ENCODE measurements around the gene ZNF592.

ZNF592 gene

DNA sequence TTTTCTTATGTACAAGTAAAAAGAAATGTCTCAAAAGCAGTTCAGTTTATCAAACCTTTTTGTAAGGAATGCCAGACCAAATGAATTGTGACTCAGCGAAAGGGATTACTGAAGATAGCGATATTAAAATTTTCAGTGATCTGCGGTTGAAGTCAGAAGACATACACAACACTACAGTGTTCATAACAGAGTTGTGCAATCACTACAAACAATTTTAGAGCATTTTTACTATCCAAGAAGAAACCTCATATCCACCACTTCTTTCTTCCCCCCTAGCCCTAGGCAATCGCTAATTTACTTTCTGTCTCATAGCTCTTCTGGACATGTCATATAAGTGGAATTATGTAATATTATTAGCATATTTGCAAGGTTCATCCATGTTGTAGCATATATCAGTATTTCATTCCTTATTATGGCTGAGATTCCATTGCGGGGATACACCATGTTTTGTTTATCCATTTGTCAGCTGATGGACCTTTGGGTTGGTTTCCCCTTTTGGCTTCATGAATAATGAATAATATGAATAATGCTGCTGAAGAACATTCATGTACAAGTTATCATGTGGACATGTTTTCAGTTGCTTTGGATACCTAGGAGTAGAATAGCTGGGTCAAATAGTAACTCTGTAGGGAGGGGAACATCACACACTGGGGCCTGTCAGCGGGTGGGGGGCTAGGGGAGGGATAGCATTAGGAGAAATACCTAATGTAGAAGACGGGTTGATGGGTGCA, 45.2 kb downstream of the ZNF592 start (continued):
- TF ChIP-seq, protein P1, sequence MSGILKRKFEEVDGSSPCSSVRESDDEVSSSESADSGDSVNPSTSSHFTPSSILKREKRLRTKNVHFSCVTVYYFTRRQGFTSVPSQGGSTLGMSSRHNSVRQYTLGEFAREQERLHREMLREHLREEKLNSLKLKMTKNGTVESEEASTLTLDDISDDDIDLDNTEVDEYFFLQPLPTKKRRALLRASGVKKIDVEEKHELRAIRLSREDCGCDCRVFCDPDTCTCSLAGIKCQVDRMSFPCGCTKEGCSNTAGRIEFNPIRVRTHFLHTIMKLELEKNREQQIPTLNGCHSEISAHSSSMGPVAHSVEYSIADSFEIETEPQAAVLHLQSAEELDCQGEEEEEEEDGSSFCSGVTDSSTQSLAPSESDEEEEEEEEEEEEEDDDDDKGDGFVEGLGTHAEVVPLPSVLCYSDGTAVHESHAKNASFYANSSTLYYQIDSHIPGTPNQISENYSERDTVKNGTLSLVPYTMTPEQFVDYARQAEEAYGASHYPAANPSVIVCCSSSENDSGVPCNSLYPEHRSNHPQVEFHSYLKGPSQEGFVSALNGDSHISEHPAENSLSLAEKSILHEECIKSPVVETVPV (CRISPR knock-in tag; IDR thresholded peaks at IDR 0.05) = no peak
- TF ChIP-seq ZFP3 (CRISPR knock-in tag; IDR thresholded peaks at IDR 0.05) (no peak), RARB (CRISPR knock-in tag; IDR thresholded peaks at IDR 0.05) (no peak)

DNA sequence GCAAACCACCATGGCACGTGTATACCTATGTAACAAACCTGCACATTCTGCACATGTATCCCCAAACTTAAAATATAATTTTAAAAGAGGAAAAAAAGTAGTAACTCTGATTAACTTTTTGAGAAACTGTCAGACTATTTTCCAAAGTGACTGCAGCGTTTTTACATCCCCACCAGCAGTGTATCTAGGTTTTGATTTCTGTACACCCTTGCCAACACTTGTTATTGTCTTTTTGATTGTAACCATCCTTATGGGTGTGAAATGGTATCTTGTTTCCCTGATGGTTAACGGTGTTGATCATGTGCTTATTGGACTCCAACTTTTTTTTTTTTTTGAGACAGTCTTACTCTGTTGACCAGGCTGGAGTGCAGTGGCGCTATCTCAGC, 45.8 kb downstream of the ZNF592 start:
- ATAC-seq = no peak
- TF ChIP-seq, protein P2, sequence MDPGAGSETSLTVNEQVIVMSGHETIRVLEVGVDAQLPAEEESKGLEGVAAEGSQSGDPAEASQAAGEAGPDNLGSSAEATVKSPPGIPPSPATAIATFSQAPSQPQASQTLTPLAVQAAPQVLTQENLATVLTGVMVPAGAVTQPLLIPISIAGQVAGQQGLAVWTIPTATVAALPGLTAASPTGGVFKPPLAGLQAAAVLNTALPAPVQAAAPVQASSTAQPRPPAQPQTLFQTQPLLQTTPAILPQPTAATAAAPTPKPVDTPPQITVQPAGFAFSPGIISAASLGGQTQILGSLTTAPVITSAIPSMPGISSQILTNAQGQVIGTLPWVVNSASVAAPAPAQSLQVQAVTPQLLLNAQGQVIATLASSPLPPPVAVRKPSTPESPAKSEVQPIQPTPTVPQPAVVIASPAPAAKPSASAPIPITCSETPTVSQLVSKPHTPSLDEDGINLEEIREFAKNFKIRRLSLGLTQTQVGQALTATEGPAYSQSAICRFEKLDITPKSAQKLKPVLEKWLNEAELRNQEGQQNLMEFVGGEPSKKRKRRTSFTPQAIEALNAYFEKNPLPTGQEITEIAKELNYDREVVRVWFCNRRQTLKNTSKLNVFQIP (CRISPR knock-in tag; IDR thresholded peaks at IDR 0.05; ENCODE audit: borderline replicate concordance, low read depth) = no peak
- TF ChIP-seq RARB (CRISPR knock-in tag; IDR thresholded peaks at IDR 0.05) (no peak), ESRRG (CRISPR knock-in tag; IDR thresholded peaks at IDR 0.05) (no peak), TCF4 (CRISPR knock-in tag; IDR thresholded peaks at IDR 0.05; ENCODE audit: borderline replicate concordance) (no peak), ZFP3 (CRISPR knock-in tag; IDR thresholded peaks at IDR 0.05) (no peak), ARNTL (CRISPR knock-in tag; IDR thresholded peaks at IDR 0.05; ENCODE audit: borderline replicate concordance, low read depth) (no peak), ZFP30 (CRISPR knock-in tag; IDR thresholded peaks at IDR 0.05) (no peak), ISL1 (CRISPR knock-in tag; IDR thresholded peaks at IDR 0.05) (no peak), GLIS3 (CRISPR knock-in tag; IDR thresholded peaks at IDR 0.05) (no peak), SNAI2 (CRISPR knock-in tag; IDR thresholded peaks at IDR 0.05) (no peak), ZC3H10 (CRISPR knock-in tag; IDR thresholded peaks at IDR 0.05) (no peak), ZNF70 (CRISPR knock-in tag; IDR thresholded peaks at IDR 0.05) (no peak)
- TF ChIP-seq, protein P1 (CRISPR knock-in tag; IDR thresholded peaks at IDR 0.05) = no peak
- TF ChIP-seq, protein P3, sequence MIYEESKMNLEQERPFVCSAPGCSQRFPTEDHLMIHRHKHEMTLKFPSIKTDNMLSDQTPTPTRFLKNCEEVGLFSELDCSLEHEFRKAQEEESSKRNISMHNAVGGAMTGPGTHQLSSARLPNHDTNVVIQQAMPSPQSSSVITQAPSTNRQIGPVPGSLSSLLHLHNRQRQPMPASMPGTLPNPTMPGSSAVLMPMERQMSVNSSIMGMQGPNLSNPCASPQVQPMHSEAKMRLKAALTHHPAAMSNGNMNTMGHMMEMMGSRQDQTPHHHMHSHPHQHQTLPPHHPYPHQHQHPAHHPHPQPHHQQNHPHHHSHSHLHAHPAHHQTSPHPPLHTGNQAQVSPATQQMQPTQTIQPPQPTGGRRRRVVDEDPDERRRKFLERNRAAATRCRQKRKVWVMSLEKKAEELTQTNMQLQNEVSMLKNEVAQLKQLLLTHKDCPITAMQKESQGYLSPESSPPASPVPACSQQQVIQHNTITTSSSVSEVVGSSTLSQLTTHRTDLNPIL (CRISPR knock-in tag; IDR thresholded peaks at IDR 0.05; ENCODE audit: low read depth) = no peak

DNA sequence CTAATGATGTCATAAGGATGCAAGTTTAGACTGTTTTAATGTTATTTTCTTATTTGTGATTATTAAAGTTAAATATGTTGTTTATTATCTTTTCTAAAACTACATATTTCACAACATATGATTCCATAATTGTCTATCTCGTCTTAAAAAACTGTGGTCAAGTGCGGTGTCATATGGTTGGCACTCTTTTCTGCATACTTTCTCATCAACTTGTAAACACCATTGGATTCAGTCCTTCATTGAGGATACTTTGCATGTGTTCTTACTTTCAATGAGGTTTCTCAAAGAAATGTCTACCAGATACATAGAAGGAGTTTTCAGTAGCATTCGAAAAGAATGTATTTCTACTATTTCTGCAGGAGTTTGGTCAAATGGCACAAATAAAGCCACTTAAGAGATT, 46.8 kb downstream of the ZNF592 start:
- ATAC-seq = no peak
- TF ChIP-seq ZFP3 (CRISPR knock-in tag; IDR thresholded peaks at IDR 0.05) (no peak), ESRRG (CRISPR knock-in tag; IDR thresholded peaks at IDR 0.05) (no peak), ZFP30 (CRISPR knock-in tag; IDR thresholded peaks at IDR 0.05) (no peak), PPARA (CRISPR knock-in tag; IDR thresholded peaks at IDR 0.05; ENCODE audit: borderline replicate concordance) (no peak), SNAI2 (CRISPR knock-in tag; IDR thresholded peaks at IDR 0.05) (no peak), BACH2 (CRISPR knock-in tag; IDR thresholded peaks at IDR 0.05; ENCODE audit: borderline replicate concordance) (no peak)
- TF ChIP-seq, protein P2 (CRISPR knock-in tag; IDR thresholded peaks at IDR 0.05; ENCODE audit: borderline replicate concordance, low read depth) = no peak

DNA sequence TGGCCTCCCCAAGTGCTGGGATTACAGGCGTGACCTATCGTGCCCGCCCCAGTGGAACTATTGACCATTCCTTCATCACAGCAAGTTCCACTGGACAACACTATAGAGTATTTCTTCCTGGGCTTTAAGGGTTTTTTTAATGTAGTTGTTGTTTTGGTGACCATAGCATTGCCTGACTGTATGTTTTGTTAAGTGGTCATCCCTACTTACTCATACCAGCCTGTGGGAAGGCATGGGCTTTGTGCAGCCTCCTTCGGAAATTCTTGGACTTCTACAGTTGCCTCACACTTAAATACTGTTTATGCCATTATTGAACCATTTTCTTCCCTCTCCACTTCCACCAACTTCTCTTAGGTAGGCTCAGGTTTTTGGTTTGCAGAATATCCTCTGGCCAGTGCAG, 48.8 kb downstream of the ZNF592 start:
- TF ChIP-seq CSDC2 (CRISPR knock-in tag; IDR thresholded peaks at IDR 0.05) (no peak), GLIS3 (CRISPR knock-in tag; IDR thresholded peaks at IDR 0.05) (no peak), PPARA (CRISPR knock-in tag; IDR thresholded peaks at IDR 0.05; ENCODE audit: borderline replicate concordance) (no peak), ARNTL (CRISPR knock-in tag; IDR thresholded peaks at IDR 0.05; ENCODE audit: borderline replicate concordance, low read depth) (no peak)
- ATAC-seq = no peak

DNA sequence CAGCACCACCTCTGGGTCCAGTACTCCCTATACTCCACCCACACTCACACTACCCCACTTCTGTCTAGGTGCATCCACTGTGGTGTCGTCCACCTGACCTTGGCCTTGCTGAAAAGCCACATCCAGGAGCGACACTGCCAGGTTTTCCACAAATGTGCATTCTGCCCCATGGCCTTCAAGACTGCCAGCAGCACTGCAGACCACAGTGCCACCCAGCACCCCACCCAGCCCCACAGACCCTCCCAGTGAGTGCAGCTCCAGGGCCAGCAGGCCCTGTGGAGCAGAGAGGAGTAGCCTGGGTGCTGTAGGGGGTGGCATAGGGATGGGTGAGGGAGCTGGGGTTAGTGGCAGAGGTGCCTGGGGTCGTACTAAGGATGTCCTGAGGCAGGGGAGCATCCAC, 49.4 kb downstream of the ZNF592 start:
- TF ChIP-seq, protein P1 (CRISPR knock-in tag; IDR thresholded peaks at IDR 0.05) = no peak
- no peak for TF ChIP-seq ZNF8 (CRISPR knock-in tag; IDR thresholded peaks at IDR 0.05)
- ATAC-seq = no peak
